Measurements from ENCODE around the gene MATN1.

The MATN1 gene

DNA sequence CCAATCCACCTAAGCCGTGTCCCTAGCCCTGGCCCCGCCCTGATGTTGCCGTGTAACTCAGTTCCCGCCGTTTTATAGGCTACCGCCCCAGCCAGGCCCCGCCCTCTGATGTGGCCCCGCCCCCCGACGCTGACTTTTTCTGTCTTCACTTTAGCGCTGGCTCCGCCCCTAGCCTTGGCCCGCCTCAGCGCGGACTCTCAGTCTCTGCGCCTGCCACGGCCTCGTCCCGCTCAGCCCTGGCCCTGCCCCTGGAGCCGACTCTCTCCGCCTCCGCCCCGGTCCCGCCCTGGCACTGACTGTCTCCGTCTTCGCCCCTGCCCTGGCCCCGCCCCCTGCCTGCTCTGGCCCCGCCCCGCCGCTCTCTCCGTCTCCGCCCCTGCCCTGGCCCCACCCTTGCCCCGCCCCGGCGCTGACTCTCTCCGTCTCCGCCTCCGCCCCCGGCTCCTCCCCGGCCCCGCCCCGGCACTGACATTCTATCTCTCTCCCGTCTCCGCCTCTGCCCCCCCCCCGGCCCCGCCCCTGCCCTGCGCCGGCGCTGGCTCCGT lies 5.2 kb downstream of the MATN1 start:
- TF ChIP-seq, protein P1, sequence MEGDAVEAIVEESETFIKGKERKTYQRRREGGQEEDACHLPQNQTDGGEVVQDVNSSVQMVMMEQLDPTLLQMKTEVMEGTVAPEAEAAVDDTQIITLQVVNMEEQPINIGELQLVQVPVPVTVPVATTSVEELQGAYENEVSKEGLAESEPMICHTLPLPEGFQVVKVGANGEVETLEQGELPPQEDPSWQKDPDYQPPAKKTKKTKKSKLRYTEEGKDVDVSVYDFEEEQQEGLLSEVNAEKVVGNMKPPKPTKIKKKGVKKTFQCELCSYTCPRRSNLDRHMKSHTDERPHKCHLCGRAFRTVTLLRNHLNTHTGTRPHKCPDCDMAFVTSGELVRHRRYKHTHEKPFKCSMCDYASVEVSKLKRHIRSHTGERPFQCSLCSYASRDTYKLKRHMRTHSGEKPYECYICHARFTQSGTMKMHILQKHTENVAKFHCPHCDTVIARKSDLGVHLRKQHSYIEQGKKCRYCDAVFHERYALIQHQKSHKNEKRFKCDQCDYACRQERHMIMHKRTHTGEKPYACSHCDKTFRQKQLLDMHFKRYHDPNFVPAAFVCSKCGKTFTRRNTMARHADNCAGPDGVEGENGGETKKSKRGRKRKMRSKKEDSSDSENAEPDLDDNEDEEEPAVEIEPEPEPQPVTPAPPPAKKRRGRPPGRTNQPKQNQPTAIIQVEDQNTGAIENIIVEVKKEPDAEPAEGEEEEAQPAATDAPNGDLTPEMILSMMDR (IDR thresholded peaks at IDR 0.05; ENCODE audit: low read depth, low read length): no peak
- peak overlapping the region; percentile 41; the same call in 1 of the 2 replicates for H3K4me3 ChIP-seq (ENCODE audit: low read depth, low read length)

DNA sequence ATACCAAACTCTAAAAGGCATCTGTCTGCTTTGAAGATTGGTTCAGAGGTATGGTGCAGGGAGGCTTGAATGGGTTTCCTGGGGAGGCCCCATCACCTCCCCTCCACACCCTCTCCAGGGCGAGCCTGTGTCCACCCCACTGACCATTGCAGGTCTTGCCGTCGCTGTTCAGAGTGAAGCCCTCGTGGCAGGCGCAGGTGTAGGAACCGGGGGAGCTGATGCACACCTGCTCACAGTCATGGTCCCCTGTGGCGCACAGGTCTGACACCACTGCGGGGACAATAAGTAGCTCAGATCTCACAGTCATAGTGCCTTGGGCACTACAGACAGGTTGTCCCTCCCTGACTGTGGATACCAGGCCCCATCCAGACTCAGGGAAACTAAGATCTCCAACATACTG lies 6.7 kb downstream of the MATN1 start:
- TF ChIP-seq, protein P1 (IDR thresholded peaks at IDR 0.05; ENCODE audit: low read depth, low read length): no peak
- no peak overlapping the region for H3K4me3 ChIP-seq (ENCODE audit: low read depth, low read length)

DNA sequence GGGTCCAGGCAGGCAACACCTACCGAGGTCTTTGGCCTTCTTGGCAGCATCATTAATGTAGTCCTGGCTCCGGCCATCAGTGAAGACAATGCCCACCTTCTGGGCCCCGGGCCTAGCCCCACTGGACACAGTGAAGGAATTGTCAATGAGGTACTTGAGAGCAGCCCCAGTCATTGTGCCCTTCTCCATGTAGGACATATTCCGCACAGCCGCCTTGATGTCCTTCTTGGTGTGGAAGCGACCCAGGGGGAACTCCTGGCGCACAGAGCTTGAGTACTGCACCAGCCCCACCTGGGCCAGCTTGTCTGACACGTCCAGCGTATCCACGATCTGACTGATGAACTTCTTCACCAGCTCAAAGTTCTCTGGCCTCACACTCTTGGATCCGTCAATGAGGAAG lies 7.5 kb downstream of the MATN1 start:
- TF ChIP-seq, protein P1 (IDR thresholded peaks at IDR 0.05; ENCODE audit: low read depth, low read length): no peak
- no peak overlapping the region for H3K4me3 ChIP-seq (ENCODE audit: low read depth, low read length)

DNA sequence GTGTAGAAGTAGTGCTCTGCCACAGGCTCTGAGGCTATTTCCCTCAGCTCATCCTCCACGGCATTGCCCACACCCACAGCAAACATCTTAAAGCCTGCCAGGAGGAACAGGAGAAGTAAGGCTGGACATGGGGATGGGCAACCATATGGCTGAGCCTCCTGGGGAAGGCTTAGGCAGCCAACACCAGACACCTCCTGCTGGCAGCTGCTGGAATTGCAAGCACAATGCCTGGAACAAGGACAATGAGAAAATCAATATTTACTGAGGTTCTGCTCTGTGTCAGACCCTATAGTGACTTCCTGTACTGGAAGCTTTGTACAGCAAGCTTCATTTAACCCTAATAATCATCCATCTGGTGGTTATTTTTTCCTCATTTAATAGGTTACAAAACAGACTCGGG lies 8.2 kb downstream of the MATN1 start:
- TF ChIP-seq, protein P1 (IDR thresholded peaks at IDR 0.05; ENCODE audit: low read depth, low read length): peak; percentile 33

DNA sequence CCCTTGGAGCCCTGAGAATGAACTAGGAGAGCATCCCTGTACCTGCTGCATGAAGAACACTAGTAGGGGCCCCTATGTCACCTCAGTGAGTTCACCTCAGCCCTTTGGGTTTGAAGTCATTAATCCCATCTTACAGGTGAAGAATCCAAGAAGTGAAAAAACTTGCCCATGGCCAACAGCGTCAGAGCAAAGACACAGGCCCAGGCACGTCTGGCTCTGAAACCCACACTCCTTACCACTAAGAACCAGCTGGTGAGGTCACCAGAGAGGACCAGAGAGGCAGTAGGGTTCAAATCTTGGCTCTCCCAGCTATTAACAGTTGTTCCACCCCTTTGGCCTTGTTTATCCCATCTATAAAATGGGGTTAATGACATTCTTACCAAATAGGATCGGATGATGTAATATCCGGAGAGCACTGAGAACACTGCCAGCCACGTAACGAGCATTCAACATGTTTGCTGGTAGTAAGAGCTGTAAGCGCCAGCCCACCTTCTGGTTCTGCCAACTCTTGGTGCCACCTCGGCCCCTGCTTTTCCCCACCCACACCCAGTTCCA lies 8.8 kb downstream of the MATN1 start:
- H3K4me3 ChIP-seq (ENCODE audit: low read depth, low read length): no peak overlapping the region
- TF ChIP-seq, protein P1 (IDR thresholded peaks at IDR 0.05; ENCODE audit: low read depth, low read length): no peak

More for the DNA sequence above, 8.2 kb downstream of the MATN1 start:
- H3K4me3 ChIP-seq (ENCODE audit: low read depth, low read length): no peak overlapping the region

DNA sequence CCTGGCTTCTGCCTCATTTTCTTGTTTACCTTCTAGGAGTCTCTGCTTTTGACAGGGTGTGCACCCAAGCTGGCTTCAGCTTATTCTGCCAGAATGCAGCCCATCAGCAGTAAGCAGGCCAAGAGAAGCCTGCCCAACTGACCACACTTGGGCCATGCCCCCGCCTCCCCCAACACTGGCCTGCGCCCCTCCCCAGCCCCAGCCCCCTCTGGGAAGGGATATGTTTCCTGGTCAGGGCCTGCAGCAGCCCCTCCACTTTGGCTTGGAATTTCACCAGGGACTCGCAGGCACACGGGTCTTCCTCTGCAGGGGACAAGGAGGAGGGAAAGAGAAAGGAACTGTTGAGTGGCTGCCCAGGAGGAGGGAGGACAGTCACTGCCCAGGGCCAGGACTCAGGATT lies 9.4 kb downstream of the MATN1 start:
- TF ChIP-seq, protein P1 (IDR thresholded peaks at IDR 0.05; ENCODE audit: low read depth, low read length): no peak
- H3K4me3 ChIP-seq (ENCODE audit: low read depth, low read length): no peak overlapping the region

DNA sequence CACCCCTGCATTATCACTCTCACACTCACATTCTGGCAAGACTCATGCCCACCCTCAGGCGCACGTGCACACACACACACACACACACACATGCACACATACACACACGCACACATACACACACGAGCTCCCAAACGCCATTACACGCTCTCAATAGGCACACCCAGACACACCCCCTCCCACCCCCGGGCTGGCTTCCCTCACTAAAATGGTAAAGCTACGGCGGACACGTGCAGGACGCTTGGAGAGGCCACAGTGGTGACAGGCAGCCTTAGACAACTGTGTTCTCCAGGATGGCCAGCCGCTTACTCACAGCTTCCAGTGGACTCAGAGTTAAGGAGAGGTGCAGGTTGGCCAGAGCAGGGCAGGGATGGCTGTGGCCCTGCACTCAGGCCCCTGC lies 10.1 kb downstream of the MATN1 start:
- no peak overlapping the region for H3K4me3 ChIP-seq (ENCODE audit: low read depth, low read length)
- TF ChIP-seq, protein P1 (IDR thresholded peaks at IDR 0.05; ENCODE audit: low read depth, low read length): no peak
